ENCODE data around the gene SETD6. TPM values are rescaled to one million over a fixed set of nuclear protein-coding genes. Genes with fewer than 3 reads are reported as not detected.
A peak's percentile ranks its signal among the peaks of the same experiment; 100 is the strongest.
"Not testable (repeated sequence)": the region's sequence is repeated elsewhere in the genome, so short reads cannot be mapped to it uniquely, and the experiment has no call there.

SETD6 gene
- total and polyA plus RNA-seq, 5 donors: 8.5 to 12.4 (median 9.9) TPM

DNA sequence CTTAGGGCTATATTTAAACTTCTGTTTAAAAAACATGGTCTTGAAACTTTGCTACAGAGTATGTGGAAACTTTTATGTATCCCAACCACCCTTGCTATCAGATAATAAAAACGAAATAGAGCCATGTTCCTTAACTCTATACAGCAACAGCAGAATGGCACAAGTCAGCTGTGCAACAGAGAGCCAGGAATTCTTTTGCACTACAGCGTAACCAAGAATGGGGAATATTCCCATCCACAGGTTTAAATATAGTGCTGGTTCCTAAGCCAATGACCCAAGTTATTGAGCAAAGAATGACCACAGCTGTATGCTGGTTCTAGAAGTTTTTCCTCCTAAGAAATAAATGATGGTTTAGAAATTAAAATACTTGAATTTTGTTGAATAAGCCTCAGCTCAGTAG lies 33.1 kb downstream of the SETD6 start:
- WGBS: 54% methylated on average over 2 of the region's 2 CpGs
- no peak for DNase-seq
- intact Hi-C loops (cut with DNase I): no loop called here
- no peaks in the 10 kb centered on the region for H3K4me1 ChIP-seq (ENCODE audit: control insufficient read depth, insufficient read depth, low read length)
- no peaks in the 10 kb centered on the region for H3K9me3 ChIP-seq (ENCODE audit: control insufficient read depth, low read length)
- H3K27me3 ChIP-seq (ENCODE audit: control insufficient read depth, insufficient read depth): no peaks in the 10 kb centered on the region
- ATAC-seq: peak in 1 of 2 donors; percentile 57
- H3K27ac ChIP-seq (ENCODE audit: low read length): no peak overlapping the region
- no peak overlapping the region for H3K4me3 ChIP-seq (ENCODE audit: low read length)

DNA sequence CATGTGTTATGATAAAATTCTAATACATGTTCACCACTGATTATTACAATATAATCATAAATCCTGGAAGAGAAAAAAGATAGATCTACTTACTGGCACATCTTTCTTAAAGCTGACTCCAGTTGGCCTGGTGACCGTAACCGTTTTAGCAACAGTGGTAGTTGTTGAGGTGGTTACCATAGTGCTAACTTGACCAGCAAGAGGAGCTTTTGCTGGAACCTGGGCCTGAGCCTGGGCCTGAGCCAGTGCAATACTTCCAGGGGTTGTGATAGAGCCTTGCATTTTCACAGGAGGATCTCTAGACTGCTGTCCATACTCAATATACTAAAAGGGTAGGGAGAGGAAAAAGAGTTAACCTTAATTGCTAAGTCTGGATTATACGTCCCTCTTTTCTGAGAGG lies 36.2 kb downstream of the SETD6 start:
- intact Hi-C loops (cut with DNase I): no loop called here
- ATAC-seq (peak; percentile 90), DNase-seq (peak; percentile 33 to 67 (median 65))
- Histone ChIP-seq H3K4me1 (ENCODE audit: control insufficient read depth, insufficient read depth, low read length) (no peaks in the 10 kb centered on the region), H3K9me3 (ENCODE audit: control insufficient read depth, low read length) (no peaks in the 10 kb centered on the region), H3K27ac (ENCODE audit: low read length) (no peak overlapping the region), H3K27me3 (ENCODE audit: control insufficient read depth, insufficient read depth) (no peaks in the 10 kb centered on the region), H3K4me3 (ENCODE audit: low read length) (no peak overlapping the region)
- WGBS: 48% methylated on average over 3 of the region's 3 CpGs

DNA sequence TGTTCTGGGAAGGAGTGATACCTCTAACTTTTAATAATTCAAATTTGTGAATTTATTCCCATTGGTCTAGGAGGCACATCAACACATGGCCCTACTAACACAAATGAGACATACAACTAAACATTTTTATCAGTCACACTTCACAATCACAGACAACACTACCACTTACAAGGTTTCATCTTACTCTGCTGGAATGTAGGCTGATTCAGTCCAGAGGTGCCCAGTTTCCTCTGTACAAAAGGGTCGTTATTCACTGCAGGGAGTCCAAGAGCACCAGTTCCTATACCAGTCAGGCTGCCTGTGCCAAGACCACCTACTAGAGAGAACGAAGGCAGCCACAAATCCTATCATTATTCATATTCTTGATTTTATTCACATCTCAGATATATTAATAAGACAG lies 41.4 kb downstream of the SETD6 start:
- 61% methylated on average over 2 of the region's 2 CpGs for WGBS
- intact Hi-C loops (cut with DNase I): no loop called here
- ATAC-seq: no peak

DNA sequence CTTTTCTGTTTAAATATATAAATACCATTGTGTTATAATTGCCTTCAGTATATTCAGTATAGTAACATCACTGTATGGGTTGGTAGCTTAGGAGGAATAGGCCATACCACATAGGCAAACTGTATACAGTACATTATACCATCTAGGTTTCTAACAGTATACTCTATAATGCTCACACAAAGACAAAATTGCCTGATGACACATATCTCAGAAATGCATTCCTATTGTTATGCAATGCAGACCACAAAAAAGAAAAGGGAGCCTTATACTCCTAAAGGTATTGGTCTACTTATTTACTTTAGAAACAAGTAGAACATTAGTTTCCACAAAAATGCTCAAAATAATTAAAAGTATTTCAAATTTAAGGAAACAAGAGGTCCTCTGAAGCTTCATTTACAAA lies 47.9 kb downstream of the SETD6 start:
- H3K9me3 ChIP-seq (ENCODE audit: control insufficient read depth, low read length): no peaks in the 10 kb centered on the region
- H3K4me3 ChIP-seq (ENCODE audit: low read length): no peak overlapping the region
- intact Hi-C loops (cut with DNase I): no loop called here
- DNase-seq (no peak), ATAC-seq (no peak)
- H3K27ac ChIP-seq (ENCODE audit: low read length): no peak overlapping the region
- no peaks in the 10 kb centered on the region for H3K4me1 ChIP-seq (ENCODE audit: control insufficient read depth, insufficient read depth, low read length)
- no peaks in the 10 kb centered on the region for H3K27me3 ChIP-seq (ENCODE audit: control insufficient read depth, insufficient read depth)

More for the DNA sequence above, 41.4 kb downstream of the SETD6 start:
- Histone ChIP-seq H3K27ac (ENCODE audit: low read length) (no peak overlapping the region), H3K9me3 (ENCODE audit: control insufficient read depth, low read length) (no peaks in the 10 kb centered on the region), H3K4me3 (ENCODE audit: low read length) (no peak overlapping the region), H3K27me3 (ENCODE audit: control insufficient read depth, insufficient read depth) (no peaks in the 10 kb centered on the region), H3K4me1 (ENCODE audit: control insufficient read depth, insufficient read depth, low read length) (no peaks in the 10 kb centered on the region)
- no peak for DNase-seq

DNA sequence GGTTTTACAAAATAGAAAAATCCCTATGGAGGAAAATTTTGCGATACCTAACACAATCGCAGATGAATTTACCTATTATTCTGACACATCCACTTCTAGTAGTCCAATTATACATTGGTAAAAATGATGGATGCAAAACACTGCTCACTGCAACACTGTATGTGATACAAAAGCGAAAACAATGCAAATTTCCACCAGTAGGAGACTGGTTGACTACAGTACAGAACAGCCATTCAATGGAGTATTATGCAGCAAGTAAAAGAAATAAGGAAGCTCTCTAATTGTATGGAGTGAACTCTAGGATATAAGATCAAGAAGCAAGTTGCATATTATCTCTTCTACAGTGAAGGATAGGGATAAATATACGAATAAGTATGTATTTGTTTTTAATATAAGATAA lies 48.5 kb downstream of the SETD6 start:
- Histone ChIP-seq H3K4me1 (ENCODE audit: control insufficient read depth, insufficient read depth, low read length) (no peaks in the 10 kb centered on the region), H3K4me3 (ENCODE audit: low read length) (no peak overlapping the region), H3K27ac (ENCODE audit: low read length) (no peak overlapping the region), H3K27me3 (ENCODE audit: control insufficient read depth, insufficient read depth) (no peaks in the 10 kb centered on the region), H3K9me3 (ENCODE audit: control insufficient read depth, low read length) (no peaks in the 10 kb centered on the region)
- DNase-seq: no peak
- WGBS: 97% methylated on average over 4 of the region's 4 CpGs
- intact Hi-C loops (cut with DNase I): no loop called here
- ATAC-seq: no peak

DNA sequence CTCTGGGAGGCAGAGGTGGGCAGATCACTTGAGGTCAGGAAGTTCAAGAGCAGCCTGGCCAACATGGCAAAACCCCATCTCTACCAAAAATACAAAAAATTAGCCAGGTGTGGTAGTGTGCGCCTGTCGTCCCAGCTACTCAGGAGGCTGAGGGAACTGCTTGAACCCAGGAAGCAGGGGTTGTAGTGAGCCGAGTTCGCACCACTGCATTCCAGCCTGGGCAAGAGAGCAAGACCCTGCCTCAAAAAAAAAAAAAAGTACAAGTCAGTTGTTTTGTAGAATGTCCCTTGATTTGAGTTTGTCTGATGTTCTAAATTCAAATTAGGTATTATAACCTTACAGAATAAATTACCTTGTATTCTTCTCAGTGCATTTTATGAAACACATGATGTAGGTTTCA lies 50.4 kb downstream of the SETD6 start:
- H3K27ac ChIP-seq (ENCODE audit: low read length); DNase-seq; H3K9me3 ChIP-seq (ENCODE audit: control insufficient read depth, low read length); H3K4me1 ChIP-seq (ENCODE audit: control insufficient read depth, insufficient read depth, low read length); intact Hi-C loops (cut with DNase I); H3K27me3 ChIP-seq (ENCODE audit: control insufficient read depth, insufficient read depth); H3K4me3 ChIP-seq (ENCODE audit: low read length); ATAC-seq: not testable (repeated sequence)
- 97% methylated on average over 4 of the region's 4 CpGs for WGBS

Other genes starting within 250 kb of the SETD6 start
- not detected for gene PRSS54, start 220.5 kb upstream of the SETD6 start, total RNA-seq
- gene PRSS54, start 220.5 kb upstream of the SETD6 start, polyA plus RNA-seq: not detected
- gene GINS3, start 123.0 kb upstream of the SETD6 start, total RNA-seq: 1 to 10 TPM; 6.3 to 8.0 (median 6.7) TPM
- gene GINS3, start 123.0 kb upstream of the SETD6 start, polyA plus RNA-seq: 6.5 TPM
- gene NDRG4, start 15.4 kb upstream of the SETD6 start, total RNA-seq: 100 to 1,000 TPM in 1 of 4 donors, 10 to 100 TPM in 3; 53.5 to 155 (median 97.3) TPM
- gene NDRG4, start 15.4 kb upstream of the SETD6 start, polyA plus RNA-seq: 164 TPM
- gene CNOT1, start 114.3 kb downstream of the SETD6 start, total RNA-seq: 10 to 100 TPM; 54.3 to 85.8 (median 79.9) TPM
- 26.3 TPM for gene CNOT1, start 114.3 kb downstream of the SETD6 start, polyA plus RNA-seq
- gene SLC38A7, start 169.3 kb downstream of the SETD6 start, total RNA-seq: 10 to 100 TPM; 16.5 to 21.3 (median 19.0) TPM
- 13.3 TPM for gene SLC38A7, start 169.3 kb downstream of the SETD6 start, polyA plus RNA-seq
- gene GOT2, start 218.8 kb downstream of the SETD6 start, total RNA-seq: 100 to 1,000 TPM; 245 to 329 (median 314) TPM
- 313 TPM for gene GOT2, start 218.8 kb downstream of the SETD6 start, polyA plus RNA-seq